ENCODE data around the gene GALE.

GALE gene

DNA sequence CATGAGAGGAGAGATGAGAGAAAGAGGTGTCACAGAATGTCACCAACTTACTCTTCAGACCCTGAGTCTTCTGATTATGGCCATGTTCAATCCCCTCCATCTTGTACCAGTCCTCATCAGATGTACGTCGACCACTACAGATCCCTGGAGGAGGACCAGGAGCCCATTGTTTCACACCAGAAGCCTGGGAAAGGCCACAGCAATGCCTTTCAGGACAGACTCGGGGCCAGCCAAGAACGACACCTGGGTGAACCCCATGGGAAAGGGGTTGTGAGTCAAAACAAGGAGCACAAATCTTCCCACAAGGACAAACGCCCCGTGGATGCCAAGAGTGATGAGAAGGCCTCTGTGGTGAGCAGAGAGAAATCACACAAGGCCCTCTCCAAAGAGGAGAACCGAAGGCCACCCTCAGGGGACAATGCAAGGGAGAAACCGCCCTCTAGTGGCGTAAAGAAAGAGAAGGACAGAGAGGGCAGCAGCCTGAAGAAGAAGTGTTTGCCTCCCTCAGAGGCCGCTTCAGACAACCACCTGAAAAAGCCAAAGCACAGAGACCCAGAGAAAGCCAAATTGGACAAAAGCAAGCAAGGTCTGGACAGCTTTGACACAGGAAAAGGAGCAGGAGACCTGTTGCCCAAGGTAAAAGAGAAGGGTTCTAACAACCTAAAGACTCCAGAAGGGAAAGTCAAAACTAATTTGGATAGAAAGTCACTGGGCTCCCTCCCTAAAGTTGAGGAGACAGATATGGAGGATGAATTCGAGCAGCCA is 49.3 kb downstream of the GALE start:
- DNase-seq (ENCODE audit: low read depth), result no peak

GRCh38 chr1:23748016-23748415 is 52.5 kb downstream of the GALE start:
- DNase-seq (ENCODE audit: low read depth), result no peak
